GM10266 (cell line): ENCODE results near the gene PLCB4.

ENCODE experiments used
- DNase-seq: peaks from one replicate; pipeline ENCODE4 v3.0.0; 2012; ENCODE audit errors: extremely low spot score
- TF ChIP-seq, protein P1 (sequence below): IDR thresholded peaks from 2 replicates; pipeline ENCODE4 v1.5.1; 2012; ENCODE audit warnings: mild to moderate bottlenecking, low read depth; ENCODE audit not compliant: control insufficient read depth, insufficient read depth; ENCODE audit errors: missing control alignments

Gene PLCB4

DNA sequence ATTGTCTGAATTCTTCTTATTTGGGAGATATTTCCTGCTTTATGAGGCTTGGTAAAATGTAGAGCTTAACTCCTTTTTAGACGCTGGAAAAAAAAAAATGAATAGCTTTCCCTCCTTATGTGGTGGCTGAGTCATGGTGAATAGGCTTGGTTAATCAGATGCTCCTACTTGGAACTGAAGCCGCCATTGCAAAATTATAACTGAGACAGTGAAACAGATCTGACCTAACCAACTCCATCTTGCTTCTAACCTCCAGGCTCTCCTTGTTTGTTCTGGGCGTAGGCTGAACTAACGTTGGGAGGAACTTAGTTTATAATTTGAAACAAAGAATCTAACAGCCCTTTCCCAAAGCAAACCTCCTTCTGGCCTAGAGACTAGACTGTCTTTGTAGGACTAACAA is 43.2 kb upstream of the PLCB4 start:
- DNase-seq = no peak
- TF ChIP-seq, protein P1, sequence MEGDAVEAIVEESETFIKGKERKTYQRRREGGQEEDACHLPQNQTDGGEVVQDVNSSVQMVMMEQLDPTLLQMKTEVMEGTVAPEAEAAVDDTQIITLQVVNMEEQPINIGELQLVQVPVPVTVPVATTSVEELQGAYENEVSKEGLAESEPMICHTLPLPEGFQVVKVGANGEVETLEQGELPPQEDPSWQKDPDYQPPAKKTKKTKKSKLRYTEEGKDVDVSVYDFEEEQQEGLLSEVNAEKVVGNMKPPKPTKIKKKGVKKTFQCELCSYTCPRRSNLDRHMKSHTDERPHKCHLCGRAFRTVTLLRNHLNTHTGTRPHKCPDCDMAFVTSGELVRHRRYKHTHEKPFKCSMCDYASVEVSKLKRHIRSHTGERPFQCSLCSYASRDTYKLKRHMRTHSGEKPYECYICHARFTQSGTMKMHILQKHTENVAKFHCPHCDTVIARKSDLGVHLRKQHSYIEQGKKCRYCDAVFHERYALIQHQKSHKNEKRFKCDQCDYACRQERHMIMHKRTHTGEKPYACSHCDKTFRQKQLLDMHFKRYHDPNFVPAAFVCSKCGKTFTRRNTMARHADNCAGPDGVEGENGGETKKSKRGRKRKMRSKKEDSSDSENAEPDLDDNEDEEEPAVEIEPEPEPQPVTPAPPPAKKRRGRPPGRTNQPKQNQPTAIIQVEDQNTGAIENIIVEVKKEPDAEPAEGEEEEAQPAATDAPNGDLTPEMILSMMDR = no peak

DNA sequence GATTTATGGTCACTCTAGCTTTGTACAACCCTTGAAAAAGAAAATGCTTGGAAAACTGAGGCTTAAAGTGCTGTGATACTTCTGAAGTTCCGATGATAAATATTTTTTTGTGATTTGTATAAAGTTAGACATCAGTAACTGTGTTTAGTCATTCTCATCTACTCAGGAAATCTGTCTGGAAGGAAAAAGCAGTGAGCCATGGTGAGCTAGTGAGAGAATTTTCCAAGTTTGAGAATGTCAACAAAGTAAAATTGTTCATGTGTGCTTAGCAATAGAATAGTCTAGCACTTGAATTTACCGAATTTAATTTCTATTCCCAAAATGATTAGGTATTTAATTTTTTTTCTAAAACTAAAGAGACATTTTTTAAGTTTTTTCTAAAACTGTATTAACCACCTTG is 41.3 kb upstream of the PLCB4 start:
- TF ChIP-seq, protein P1 = no peak

DNA sequence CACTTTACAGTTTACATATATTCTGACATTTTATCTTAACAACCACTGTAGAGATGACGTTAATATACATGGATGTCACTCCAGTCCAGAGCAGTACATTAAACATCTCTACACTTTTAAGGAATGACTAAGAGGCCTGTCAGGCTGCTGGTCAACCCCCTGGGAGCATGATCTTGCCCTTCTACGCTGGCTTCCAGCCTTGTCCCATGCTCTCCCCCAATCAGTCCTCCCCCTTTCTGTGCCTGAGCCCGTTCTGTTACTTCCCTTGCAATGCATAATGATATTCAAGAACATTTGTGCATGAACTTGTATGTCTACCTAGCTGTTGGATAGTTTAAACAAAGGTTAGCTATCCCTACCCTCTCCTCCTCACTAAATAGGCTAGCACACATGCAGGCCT is 40.5 kb upstream of the PLCB4 start:
- no peak for DNase-seq
- TF ChIP-seq, protein P1 = no peak

More for the DNA sequence above, 41.3 kb upstream of the PLCB4 start:
- no peak for DNase-seq

DNA sequence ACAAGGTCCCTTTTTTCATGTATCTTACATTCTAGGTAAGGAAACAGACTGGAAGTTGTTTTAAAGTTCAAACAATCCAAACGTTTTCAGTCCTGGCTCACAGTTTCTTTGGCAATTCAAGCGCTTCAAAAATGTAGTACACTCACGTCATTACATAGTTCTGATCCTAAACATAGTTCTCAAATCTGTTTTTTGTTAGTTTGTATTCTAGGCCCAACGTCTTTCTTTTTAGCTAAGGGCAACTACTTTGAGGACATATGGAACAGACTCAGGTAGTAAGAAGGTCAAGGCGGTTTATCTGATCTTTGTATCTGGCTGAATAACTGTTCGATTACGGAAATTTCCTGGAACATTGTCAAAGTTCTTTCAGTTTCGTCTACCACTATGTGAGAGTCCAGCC is 36.9 kb upstream of the PLCB4 start:
- TF ChIP-seq, protein P1 = no peak
- DNase-seq = no peak

- no peak for DNase-seq
- TF ChIP-seq, protein P1 = no peak
These were observed 36.1 kb upstream of the PLCB4 start for GRCh38 chr20:9032758-9033157.

- TF ChIP-seq, protein P1 = no peak
- no peak for DNase-seq
These were observed 33.8 kb upstream of the PLCB4 start for GRCh38 chr20:9035126-9035525.

GRCh38 chr20:9036593-9036992 is 32.3 kb upstream of the PLCB4 start:
- no peak for DNase-seq
- TF ChIP-seq, protein P1 = no peak
